Caco-2 (cell line): ENCODE measurements around the gene MAS1L. TPM values are rescaled to one million over a fixed set of nuclear protein-coding genes. Genes with fewer than 3 reads are reported as not detected.

ENCODE experiments used
- Bru-seq: library from RNA; stranded (reverse); fragments of 400-500 nt; gene quantifications from one replicate; lab custom pipeline; 2021; lab: Mats Ljungman, UMichigan
- BruChase-seq, 2 experiments: library from RNA; stranded (reverse); fragments of 400-500 nt; gene quantifications; one replicate each; lab custom pipeline; 2021; lab: Mats Ljungman, UMichigan
- BruUV-seq: library from RNA; stranded (reverse); fragments of 400-500 nt; replicated peaks from 2 replicates; lab custom pipeline; 2021; lab: Mats Ljungman, UMichigan
- CTCF ChIA-PET: fragments of 300-600 bp; sonication (Branson Sonifier 250); formaldehyde crosslinking; loops from one replicate; lab custom pipeline; 2022; ENCODE audit warnings: antibody characterized with exemption; lab: Charles Lee
- POLR2A ChIA-PET: fragments of 300-600 bp; sonication (Branson Sonifier 250); formaldehyde crosslinking; loops from one replicate; lab custom pipeline; 2022; ENCODE audit warnings: antibody characterized with exemption; lab: Charles Lee
- DNase-seq, 2 experiments: peaks; one replicate each; pipeline versions ENCODE4 v3.0.0 to v3.0.0-alpha.2; 2020 to 2022
- H3K27me3 ChIP-seq: replicated peaks from 2 replicates; pipeline ENCODE4 v1.6.0; 2011; ENCODE audit warnings: low read length; ENCODE audit not compliant: control insufficient read depth, insufficient read depth
- H3K36me3 ChIP-seq: 2 replicates; pipeline ENCODE4 v1.5.1; 2011; ENCODE audit warnings: low read length; ENCODE audit not compliant: control insufficient read depth, insufficient read depth
- H3K4me1 ChIP-seq: fragments of 250-450 bp; sonication (Bioruptor Pico); 2 replicates; pipeline ENCODE4 v1.5.1; 2020; ENCODE audit warnings: mild to moderate bottlenecking
- H3K4me3 ChIP-seq: 2 replicates; pipeline ENCODE4 v1.5.1; 2011; ENCODE audit warnings: low read depth, mild to moderate bottlenecking, control low read depth, low read length
- H3K9me3 ChIP-seq: fragments of 250-450 bp; sonication (Bioruptor Pico); 2 replicates; pipeline ENCODE4 v1.5.1; 2020; ENCODE audit warnings: mild to moderate bottlenecking, moderate library complexity
- H3K27ac Mint-ChIP-seq: one replicate; pipeline ENCODE4 v1.8.0; 2022; ENCODE audit warnings: mixed read lengths; ENCODE audit not compliant: unreplicated experiment
- H3K27me3 Mint-ChIP-seq: one replicate; pipeline ENCODE4 v1.8.0; 2022; ENCODE audit warnings: mixed read lengths; ENCODE audit not compliant: insufficient read depth, unreplicated experiment
- H3K36me3 Mint-ChIP-seq: one replicate; pipeline ENCODE4 v1.8.0; 2022; ENCODE audit warnings: mild to moderate bottlenecking, mixed read lengths; ENCODE audit not compliant: insufficient read depth, unreplicated experiment
- H3K4me1 Mint-ChIP-seq: one replicate; pipeline ENCODE4 v1.8.0; 2022; ENCODE audit warnings: low read depth, mixed read lengths; ENCODE audit not compliant: unreplicated experiment
- H3K4me3 Mint-ChIP-seq: one replicate; pipeline ENCODE4 v1.8.0; 2022; ENCODE audit warnings: mild to moderate bottlenecking, moderate library complexity, mixed read lengths; ENCODE audit not compliant: unreplicated experiment
- H3K9me3 Mint-ChIP-seq: one replicate; pipeline ENCODE4 v1.8.0; 2022; ENCODE audit warnings: mixed read lengths; ENCODE audit not compliant: unreplicated experiment
- CTCF ChIP-seq, 2 experiments: fragments of 200-600 bp in 1 of 2; IDR thresholded peaks; 1 replicate in 1 of 2; 2 replicates in 1 of 2; pipeline versions ENCODE4 v1.5.1 to v1.8.0; 2011 to 2022; ENCODE audit warnings: antibody characterized with exemption in 1 of 2, control low read depth in 1 of 2, inconsistent platforms in 1 of 2, low read depth in 1 of 2, low read length in 1 of 2, mild to moderate bottlenecking in 1 of 2, moderate library complexity in 1 of 2; ENCODE audit not compliant: insufficient read depth in 1 of 2, severe bottlenecking in 1 of 2, unreplicated experiment in 1 of 2
- intact Hi-C: fragments of 100-400 bp; cut with micrococcal nuclease; formaldehyde crosslinking; loops from one replicate; pipeline ENCODE4 v1.10.0; 2022; ENCODE audit not compliant: unreplicated experiment
- long read RNA-seq: library from polyadenylated mRNA; stranded (forward); transcript quantifications from one replicate; pipeline ENCODE4 v2.0.0, GENCODE V29; 2022
- total RNA-seq: library from RNA; stranded (reverse); gene quantifications from 2 replicates; pipeline ENCODE4 v1.2.3, GENCODE V29; 2022

The MAS1L gene
- total RNA-seq (not detected in 2 replicates), Bru-seq, nascent RNA (not detected), BruChase-seq, experiment 1, labeled RNA remaining after a 2-hour chase (not detected), BruChase-seq, experiment 2, labeled RNA remaining after a 6-hour chase (not detected)
- long read RNA-seq: 0 reads

GRCh38 chr6:29487660-29488059 is at the start of gene MAS1L:
TSS of gene MAS1L (minus strand) at chr6:29487956. CDS start at chr6:29487902, 54 bp downstream.
- H3K9me3 ChIP-seq: no peaks in the 10 kb centered on the region
- CTCF ChIA-PET: no interaction called here
- Mint-ChIP-seq H3K4me1 (no peaks in the 10 kb centered on the region), H3K27me3 (no peaks in the 10 kb centered on the region), H3K27ac (no peak within 1 kb of the TSS), H3K36me3 (no peaks in the 10 kb centered on the region), H3K9me3 (no peaks in the 10 kb centered on the region), H3K4me3 (no peak within 1 kb of the TSS)
- intact Hi-C loops: no loop called here
- H3K36me3 ChIP-seq: no peaks in the 10 kb centered on the region
- DNase-seq: no peak
- POLR2A ChIA-PET: no interaction called here
- no peaks in the 10 kb centered on the region for H3K4me1 ChIP-seq
- no peaks in the 10 kb centered on the region for H3K27me3 ChIP-seq
- TF ChIP-seq CTCF (IDR thresholded peaks at IDR 0.05; ENCODE audit: insufficient read depth in 1 of 2, low read depth in 1 of 2, low read length in 1 of 2, severe bottlenecking in 1 of 2, unreplicated experiment in 1 of 2): no peak
- BruUV-seq: no TSS peak
- H3K4me3 ChIP-seq: no peak within 1 kb of the TSS

- Mint-ChIP-seq H3K36me3 (no peaks in the 10 kb centered on the region), H3K27ac (no peak overlapping the region), H3K4me3 (no peak overlapping the region), H3K27me3 (peaks cover 2% of the 10 kb centered on the region), H3K4me1 (no peaks in the 10 kb centered on the region), H3K9me3 (no peaks in the 10 kb centered on the region)
- ChIA-PET CTCF (interaction anchor here (1.5 kb wide), 1 partner anchor 58 kb away, joined by 3 read pairs; no protein-coding TSS in a partner anchor), POLR2A (no interaction called here)
- BruUV-seq: no TSS peak
- H3K36me3 ChIP-seq: no peaks in the 10 kb centered on the region
- TF ChIP-seq CTCF (IDR thresholded peaks at IDR 0.05; ENCODE audit: insufficient read depth in 1 of 2, low read depth in 1 of 2, low read length in 1 of 2, severe bottlenecking in 1 of 2, unreplicated experiment in 1 of 2): no peak
- intact Hi-C loops: no loop called here
- H3K4me3 ChIP-seq: no peak overlapping the region
- H3K4me1 ChIP-seq: no peaks in the 10 kb centered on the region
- no peaks in the 10 kb centered on the region for H3K9me3 ChIP-seq
- DNase-seq: no peak
- no peaks in the 10 kb centered on the region for H3K27me3 ChIP-seq
Observed at GRCh38 chr6:29532320-29532951, 44.7 kb upstream of the MAS1L start.

- no peaks in the 10 kb centered on the region for H3K27me3 ChIP-seq
- H3K4me3 Mint-ChIP-seq: no peak overlapping the region
- H3K4me3 ChIP-seq: no peak overlapping the region
- H3K27me3 Mint-ChIP-seq: peaks cover 2% of the 10 kb centered on the region
- H3K27ac Mint-ChIP-seq: no peak overlapping the region
- no peaks in the 10 kb centered on the region for H3K4me1 Mint-ChIP-seq
- no peaks in the 10 kb centered on the region for H3K36me3 ChIP-seq
- POLR2A ChIA-PET: no interaction called here
- no peaks in the 10 kb centered on the region for H3K9me3 ChIP-seq
- no TSS peak for BruUV-seq
- no peaks in the 10 kb centered on the region for H3K9me3 Mint-ChIP-seq
- TF ChIP-seq CTCF (IDR thresholded peaks at IDR 0.05; ENCODE audit: insufficient read depth in 1 of 2, low read depth in 1 of 2, low read length in 1 of 2, severe bottlenecking in 1 of 2, unreplicated experiment in 1 of 2): no peak
- H3K36me3 Mint-ChIP-seq: no peaks in the 10 kb centered on the region
- CTCF ChIA-PET: interaction anchor here (1.5 kb wide), 1 partner anchor 58 kb away, joined by 3 read pairs; no protein-coding TSS in a partner anchor
- H3K4me1 ChIP-seq: no peaks in the 10 kb centered on the region
- DNase-seq: no peak
- intact Hi-C loops: no loop called here
Observed at GRCh38 chr6:29531668-29532067, 43.9 kb upstream of the MAS1L start.
